ENCODE results near the gene NME9.

DNA sequence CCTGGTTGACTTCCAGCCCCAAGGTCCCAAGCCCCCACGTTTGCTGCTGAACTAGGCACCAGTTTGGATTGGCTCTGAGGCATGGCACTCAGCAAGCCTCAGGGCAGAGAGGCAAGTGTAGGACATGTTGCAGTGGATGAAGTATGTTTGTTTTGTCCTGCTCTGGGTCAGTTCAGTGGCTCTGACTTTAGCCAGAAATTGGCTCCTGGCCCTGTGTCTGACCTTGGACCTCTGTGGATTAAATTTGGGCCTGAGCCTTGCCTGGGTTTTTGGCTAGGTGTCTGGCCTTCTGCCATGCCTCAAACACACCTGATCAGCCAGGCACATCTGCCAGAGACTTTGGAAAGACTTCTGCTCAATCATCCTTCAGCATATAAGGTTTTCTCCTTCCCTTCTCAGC lies 15.1 kb upstream of the NME9 start:
- TF ChIP-seq CTCF (IDR thresholded peaks at IDR 0.05), result no peak
- no peak for TF ChIP-seq POLR2A (IDR thresholded peaks at IDR 0.05)
- no peak for TF ChIP-seq EP300 (IDR thresholded peaks at IDR 0.05)

Measured in suprapubic skin (tissue), 3 donors.